WTC11 (cell line): Measurements from ENCODE around the gene GGCX. TPM values are rescaled to one million over a fixed set of nuclear protein-coding genes. Genes with fewer than 3 reads are reported as not detected.

Experiments
- ATAC-seq: fragments of 200-7000 bp; cut with Tn5 transposase; 2 replicates; pipeline ENCODE4 v1.10.0; 2021; ENCODE audit warnings: mild to moderate bottlenecking, moderate library complexity
- CTCF ChIA-PET: fragments of 300-600 bp; sonication (Branson Sonifier 250); formaldehyde crosslinking; loops from one replicate; lab custom pipeline; 2021; ENCODE audit warnings: antibody characterized with exemption; lab: Charles Lee
- POLR2A ChIA-PET: fragments of 350-600 bp; sonication (Branson Sonifier 250); formaldehyde crosslinking; loops from one replicate; lab custom pipeline; 2021; ENCODE audit warnings: antibody characterized with exemption; lab: Charles Lee
- DNase-seq: peaks from one replicate; pipeline ENCODE4 v3.0.0; 2021; ENCODE audit warnings: low spot score
- H3K27ac Mint-ChIP-seq: 2 replicates; pipeline ENCODE4 v1.8.0; 2021; ENCODE audit warnings: mixed read lengths
- H3K27me3 Mint-ChIP-seq: 2 replicates; pipeline ENCODE4 v1.8.0; 2021; ENCODE audit warnings: low read depth, mild to moderate bottlenecking, moderate library complexity, mixed read lengths
- H3K36me3 Mint-ChIP-seq: 2 replicates; pipeline ENCODE4 v1.8.0; 2021; ENCODE audit warnings: mixed read lengths
- H3K4me1 Mint-ChIP-seq: 2 replicates; pipeline ENCODE4 v1.8.0; 2022; ENCODE audit warnings: mixed read lengths
- H3K4me3 Mint-ChIP-seq: 2 replicates; pipeline ENCODE4 v1.8.0; 2021; ENCODE audit warnings: mild to moderate bottlenecking, moderate library complexity, mixed read lengths
- H3K9me3 Mint-ChIP-seq: 2 replicates; pipeline ENCODE4 v1.8.0; 2021; ENCODE audit warnings: mixed read lengths
- GRHL2 ChIP-seq: fragments of 250-450 bp; sonication (Bioruptor Pico); IDR thresholded peaks from 2 replicates; pipeline ENCODE4 v1.8.0; 2022; ENCODE audit warnings: mild to moderate bottlenecking, moderate library complexity; ENCODE audit not compliant: insufficient replicate concordance, severe bottlenecking
- JAZF1 ChIP-seq: fragments of 250-450 bp; sonication (Bioruptor Pico); IDR thresholded peaks from 2 replicates; pipeline ENCODE4 v1.9.0; 2021; ENCODE audit warnings: moderate library complexity, mild to moderate bottlenecking, inconsistent platforms
- MXD4 ChIP-seq: fragments of 250-450 bp; sonication (Bioruptor Pico); IDR thresholded peaks from 2 replicates; pipeline ENCODE4 v1.8.0; 2021; ENCODE audit warnings: mild to moderate bottlenecking, moderate library complexity, borderline replicate concordance
- NR1H2 ChIP-seq: sonication (generic); formaldehyde crosslinking; IDR thresholded peaks from 2 replicates; pipeline ENCODE4 v1.9.0; 2021; ENCODE audit warnings: mild to moderate bottlenecking, moderate library complexity, missing genetic modification reagents
- PRRX2 ChIP-seq: fragments of 250-450 bp; sonication (Bioruptor Pico); IDR thresholded peaks from 2 replicates; pipeline ENCODE4 v1.8.0; 2021; ENCODE audit warnings: mild to moderate bottlenecking
- RELA ChIP-seq: sonication (generic); formaldehyde crosslinking; IDR thresholded peaks from 2 replicates; pipeline ENCODE4 v1.8.1; 2022; ENCODE audit warnings: missing genetic modification reagents, mild to moderate bottlenecking, borderline replicate concordance
- RORB ChIP-seq: fragments of 250-450 bp; sonication (Bioruptor Pico); IDR thresholded peaks from 2 replicates; pipeline ENCODE4 v1.9.0; 2021; ENCODE audit warnings: mild to moderate bottlenecking
- SMAD3 ChIP-seq: sonication (generic); formaldehyde crosslinking; IDR thresholded peaks from 2 replicates; pipeline ENCODE4 v1.8.0; 2022; ENCODE audit warnings: missing genetic modification reagents, mild to moderate bottlenecking, borderline replicate concordance
- SOX15 ChIP-seq: fragments of 250-450 bp; sonication (Bioruptor Pico); IDR thresholded peaks from 2 replicates; pipeline ENCODE4 v1.9.0; 2021; ENCODE audit warnings: mild to moderate bottlenecking
- ZNF121 ChIP-seq: sonication (generic); formaldehyde crosslinking; IDR thresholded peaks from 2 replicates; pipeline ENCODE4 v1.8.0; 2023; ENCODE audit warnings: missing genetic modification reagents
- ZNF423 ChIP-seq: fragments of 250-450 bp; sonication (Bioruptor Pico); IDR thresholded peaks from 2 replicates; pipeline ENCODE4 v2.1.2; 2022; ENCODE audit warnings: mild to moderate bottlenecking, moderate library complexity
- total RNA-seq: library from RNA; stranded (reverse); gene quantifications from 3 replicates; pipeline ENCODE4 v1.2.3, GENCODE V29; 2021
- TF ChIP-seq, protein P1 (sequence below): sonication (generic); formaldehyde crosslinking; IDR thresholded peaks from 2 replicates; pipeline ENCODE4 v1.8.0; 2022; ENCODE audit warnings: mild to moderate bottlenecking, missing genetic modification reagents
- TF ChIP-seq, protein P2 (sequence below): sonication (generic); formaldehyde crosslinking; conservative IDR thresholded peaks from 2 replicates; pipeline ENCODE4 v1.8.1; 2023; ENCODE audit warnings: mild to moderate bottlenecking, low read depth, missing genetic modification reagents, moderate library complexity
- TF ChIP-seq, protein P3 (sequence below): sonication (generic); formaldehyde crosslinking; IDR thresholded peaks from 2 replicates; pipeline ENCODE4 v1.8.1; 2022; ENCODE audit warnings: mild to moderate bottlenecking, missing genetic modification reagents, moderate library complexity, borderline replicate concordance
- TF ChIP-seq, protein P4 (sequence below): sonication (generic); formaldehyde crosslinking; IDR thresholded peaks from 2 replicates; pipeline ENCODE4 v1.8.0; 2022; ENCODE audit warnings: mild to moderate bottlenecking, missing genetic modification reagents
- TF ChIP-seq, protein P5 (sequence below): sonication (generic); formaldehyde crosslinking; IDR thresholded peaks from 2 replicates; pipeline ENCODE4 v1.8.1; 2023; ENCODE audit warnings: mild to moderate bottlenecking, missing genetic modification reagents, moderate library complexity
- TF ChIP-seq, protein P6 (sequence below): sonication (generic); formaldehyde crosslinking; IDR thresholded peaks from 2 replicates; pipeline ENCODE4 v1.8.1; 2022; ENCODE audit warnings: low read depth, mild to moderate bottlenecking, moderate library complexity, missing genetic modification reagents, borderline replicate concordance
- TF ChIP-seq, protein P7 (sequence below): fragments of 250-450 bp; sonication (Bioruptor Pico); IDR thresholded peaks from 2 replicates; pipeline ENCODE4 v1.9.0; 2021; ENCODE audit warnings: mild to moderate bottlenecking
- TF ChIP-seq, protein P8 (sequence below): sonication (generic); formaldehyde crosslinking; IDR thresholded peaks from 2 replicates; pipeline ENCODE4 v1.8.1; 2022; ENCODE audit warnings: low read depth, missing genetic modification reagents, borderline replicate concordance
- TF ChIP-seq, protein P9 (sequence below): sonication (generic); formaldehyde crosslinking; IDR thresholded peaks from 2 replicates; pipeline ENCODE4 v1.8.1; 2023; ENCODE audit warnings: mild to moderate bottlenecking, moderate library complexity, missing genetic modification reagents

The GGCX gene
- total RNA-seq, 1 experiment from 2014 or later: 40.9 TPM

DNA sequence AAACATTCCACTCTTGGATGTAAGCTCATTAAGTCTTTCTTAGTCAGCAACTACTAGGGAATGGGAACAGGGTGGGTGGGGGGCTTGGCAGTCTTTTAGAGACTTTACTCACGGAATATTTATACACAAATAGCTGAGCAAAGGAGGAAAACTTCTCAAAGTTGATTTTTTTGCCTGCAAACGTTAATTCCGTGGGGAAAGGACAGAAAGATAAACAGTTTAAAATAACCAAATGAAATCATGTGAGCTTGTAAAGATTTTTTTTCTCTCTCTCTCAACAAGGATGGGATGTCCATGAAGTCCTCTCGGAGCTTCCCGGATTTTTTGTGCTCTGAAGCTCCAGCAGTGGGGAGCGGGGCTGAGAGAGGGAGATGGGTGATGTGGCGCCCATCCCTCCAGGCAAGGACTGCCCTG is 54.5 kb downstream of the GGCX start (continued):
- TF ChIP-seq, protein P1, sequence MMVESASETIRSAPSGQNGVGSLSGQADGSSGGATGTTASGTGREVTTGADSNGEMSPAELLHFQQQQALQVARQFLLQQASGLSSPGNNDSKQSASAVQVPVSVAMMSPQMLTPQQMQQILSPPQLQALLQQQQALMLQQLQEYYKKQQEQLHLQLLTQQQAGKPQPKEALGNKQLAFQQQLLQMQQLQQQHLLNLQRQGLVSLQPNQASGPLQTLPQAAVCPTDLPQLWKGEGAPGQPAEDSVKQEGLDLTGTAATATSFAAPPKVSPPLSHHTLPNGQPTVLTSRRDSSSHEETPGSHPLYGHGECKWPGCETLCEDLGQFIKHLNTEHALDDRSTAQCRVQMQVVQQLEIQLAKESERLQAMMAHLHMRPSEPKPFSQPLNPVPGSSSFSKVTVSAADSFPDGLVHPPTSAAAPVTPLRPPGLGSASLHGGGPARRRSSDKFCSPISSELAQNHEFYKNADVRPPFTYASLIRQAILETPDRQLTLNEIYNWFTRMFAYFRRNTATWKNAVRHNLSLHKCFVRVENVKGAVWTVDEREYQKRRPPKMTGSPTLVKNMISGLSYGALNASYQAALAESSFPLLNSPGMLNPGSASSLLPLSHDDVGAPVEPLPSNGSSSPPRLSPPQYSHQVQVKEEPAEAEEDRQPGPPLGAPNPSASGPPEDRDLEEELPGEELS (CRISPR knock-in tag): no peak
- TF ChIP-seq ZNF423 (CRISPR knock-in tag): no peak
- TF ChIP-seq ZNF121: no peak
- TF ChIP-seq, protein P2, sequence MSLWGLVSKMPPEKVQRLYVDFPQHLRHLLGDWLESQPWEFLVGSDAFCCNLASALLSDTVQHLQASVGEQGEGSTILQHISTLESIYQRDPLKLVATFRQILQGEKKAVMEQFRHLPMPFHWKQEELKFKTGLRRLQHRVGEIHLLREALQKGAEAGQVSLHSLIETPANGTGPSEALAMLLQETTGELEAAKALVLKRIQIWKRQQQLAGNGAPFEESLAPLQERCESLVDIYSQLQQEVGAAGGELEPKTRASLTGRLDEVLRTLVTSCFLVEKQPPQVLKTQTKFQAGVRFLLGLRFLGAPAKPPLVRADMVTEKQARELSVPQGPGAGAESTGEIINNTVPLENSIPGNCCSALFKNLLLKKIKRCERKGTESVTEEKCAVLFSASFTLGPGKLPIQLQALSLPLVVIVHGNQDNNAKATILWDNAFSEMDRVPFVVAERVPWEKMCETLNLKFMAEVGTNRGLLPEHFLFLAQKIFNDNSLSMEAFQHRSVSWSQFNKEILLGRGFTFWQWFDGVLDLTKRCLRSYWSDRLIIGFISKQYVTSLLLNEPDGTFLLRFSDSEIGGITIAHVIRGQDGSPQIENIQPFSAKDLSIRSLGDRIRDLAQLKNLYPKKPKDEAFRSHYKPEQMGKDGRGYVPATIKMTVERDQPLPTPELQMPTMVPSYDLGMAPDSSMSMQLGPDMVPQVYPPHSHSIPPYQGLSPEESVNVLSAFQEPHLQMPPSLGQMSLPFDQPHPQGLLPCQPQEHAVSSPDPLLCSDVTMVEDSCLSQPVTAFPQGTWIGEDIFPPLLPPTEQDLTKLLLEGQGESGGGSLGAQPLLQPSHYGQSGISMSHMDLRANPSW: no peak
- TF ChIP-seq PRRX2 (CRISPR knock-in tag): no peak
- no peak for TF ChIP-seq JAZF1 (CRISPR knock-in tag)
- TF ChIP-seq, protein P3, sequence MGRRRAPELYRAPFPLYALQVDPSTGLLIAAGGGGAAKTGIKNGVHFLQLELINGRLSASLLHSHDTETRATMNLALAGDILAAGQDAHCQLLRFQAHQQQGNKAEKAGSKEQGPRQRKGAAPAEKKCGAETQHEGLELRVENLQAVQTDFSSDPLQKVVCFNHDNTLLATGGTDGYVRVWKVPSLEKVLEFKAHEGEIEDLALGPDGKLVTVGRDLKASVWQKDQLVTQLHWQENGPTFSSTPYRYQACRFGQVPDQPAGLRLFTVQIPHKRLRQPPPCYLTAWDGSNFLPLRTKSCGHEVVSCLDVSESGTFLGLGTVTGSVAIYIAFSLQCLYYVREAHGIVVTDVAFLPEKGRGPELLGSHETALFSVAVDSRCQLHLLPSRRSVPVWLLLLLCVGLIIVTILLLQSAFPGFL (CRISPR knock-in tag): no peak
- no peak for TF ChIP-seq SOX15 (CRISPR knock-in tag)
- TF ChIP-seq RORB (CRISPR knock-in tag): no peak
- TF ChIP-seq RELA: no peak
- TF ChIP-seq, protein P4, sequence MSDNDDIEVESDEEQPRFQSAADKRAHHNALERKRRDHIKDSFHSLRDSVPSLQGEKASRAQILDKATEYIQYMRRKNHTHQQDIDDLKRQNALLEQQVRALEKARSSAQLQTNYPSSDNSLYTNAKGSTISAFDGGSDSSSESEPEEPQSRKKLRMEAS (CRISPR knock-in tag): no peak
- TF ChIP-seq MXD4 (CRISPR knock-in tag): no peak
- TF ChIP-seq, all 79 proteins: peak for 0

DNA sequence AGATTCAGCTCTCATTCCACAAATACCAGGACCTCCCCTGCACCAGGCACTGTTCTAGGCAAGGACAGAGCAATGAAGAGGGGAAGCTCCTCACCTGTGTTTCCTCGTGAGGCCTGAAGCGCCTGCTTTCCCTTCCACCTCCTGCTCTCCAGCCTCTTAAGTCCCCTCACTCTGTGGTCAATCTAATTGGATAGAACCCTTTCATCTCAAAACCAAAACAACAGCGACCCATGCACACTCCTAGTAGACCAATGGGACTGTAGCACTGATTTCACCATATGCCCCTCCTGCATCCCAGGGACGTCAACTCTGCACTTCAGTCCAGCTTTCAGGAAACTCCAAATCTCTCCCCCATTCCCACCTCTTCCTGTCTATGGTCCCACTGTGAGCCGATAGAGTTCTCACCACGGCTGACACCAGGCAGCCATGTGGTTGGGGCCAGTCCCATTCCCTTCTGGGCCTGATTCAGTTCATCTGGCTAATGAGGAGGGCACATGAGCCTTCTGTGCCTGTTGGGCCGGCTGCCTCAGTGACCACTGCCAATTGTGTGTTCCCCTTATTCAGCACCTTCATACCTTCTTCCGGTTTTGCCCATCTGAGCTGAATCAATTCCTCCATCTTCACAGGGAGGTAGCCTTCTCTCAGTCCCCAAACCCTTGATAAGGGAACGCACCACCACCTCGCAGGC is 55.6 kb downstream of the GGCX start:
- no peaks in the 10 kb centered on the region; the same call in 1 of the 2 replicates for H3K4me1 Mint-ChIP-seq
- no peaks in the 10 kb centered on the region for H3K36me3 Mint-ChIP-seq
- ChIA-PET CTCF (interaction anchor here (0.7 to 1.6 kb wide), 2 partner anchors 83 to 86 kb away, joined by 4 to 8 read pairs; no protein-coding TSS in a partner anchor), POLR2A (interaction anchor here (1.0 kb wide), 1 partner anchor 19 kb away, joined by 3 read pairs; no protein-coding TSS in a partner anchor)
- H3K27me3 Mint-ChIP-seq: no peaks in the 10 kb centered on the region
- DNase-seq (no peak), ATAC-seq (no peak)
- no peak overlapping the region for H3K4me3 Mint-ChIP-seq
- H3K9me3 Mint-ChIP-seq: peaks cover 4% of the 10 kb centered on the region
- no peak overlapping the region for H3K27ac Mint-ChIP-seq
- TF ChIP-seq, protein P5, sequence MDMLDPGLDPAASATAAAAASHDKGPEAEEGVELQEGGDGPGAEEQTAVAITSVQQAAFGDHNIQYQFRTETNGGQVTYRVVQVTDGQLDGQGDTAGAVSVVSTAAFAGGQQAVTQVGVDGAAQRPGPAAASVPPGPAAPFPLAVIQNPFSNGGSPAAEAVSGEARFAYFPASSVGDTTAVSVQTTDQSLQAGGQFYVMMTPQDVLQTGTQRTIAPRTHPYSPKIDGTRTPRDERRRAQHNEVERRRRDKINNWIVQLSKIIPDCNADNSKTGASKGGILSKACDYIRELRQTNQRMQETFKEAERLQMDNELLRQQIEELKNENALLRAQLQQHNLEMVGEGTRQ (CRISPR knock-in tag): no peak
- TF ChIP-seq SMAD3 (CRISPR knock-in tag): no peak
- TF ChIP-seq, protein P6, sequence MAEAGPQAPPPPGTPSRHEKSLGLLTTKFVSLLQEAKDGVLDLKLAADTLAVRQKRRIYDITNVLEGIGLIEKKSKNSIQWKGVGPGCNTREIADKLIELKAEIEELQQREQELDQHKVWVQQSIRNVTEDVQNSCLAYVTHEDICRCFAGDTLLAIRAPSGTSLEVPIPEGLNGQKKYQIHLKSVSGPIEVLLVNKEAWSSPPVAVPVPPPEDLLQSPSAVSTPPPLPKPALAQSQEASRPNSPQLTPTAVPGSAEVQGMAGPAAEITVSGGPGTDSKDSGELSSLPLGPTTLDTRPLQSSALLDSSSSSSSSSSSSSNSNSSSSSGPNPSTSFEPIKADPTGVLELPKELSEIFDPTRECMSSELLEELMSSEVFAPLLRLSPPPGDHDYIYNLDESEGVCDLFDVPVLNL (CRISPR knock-in tag): no peak
- TF ChIP-seq, protein P7, sequence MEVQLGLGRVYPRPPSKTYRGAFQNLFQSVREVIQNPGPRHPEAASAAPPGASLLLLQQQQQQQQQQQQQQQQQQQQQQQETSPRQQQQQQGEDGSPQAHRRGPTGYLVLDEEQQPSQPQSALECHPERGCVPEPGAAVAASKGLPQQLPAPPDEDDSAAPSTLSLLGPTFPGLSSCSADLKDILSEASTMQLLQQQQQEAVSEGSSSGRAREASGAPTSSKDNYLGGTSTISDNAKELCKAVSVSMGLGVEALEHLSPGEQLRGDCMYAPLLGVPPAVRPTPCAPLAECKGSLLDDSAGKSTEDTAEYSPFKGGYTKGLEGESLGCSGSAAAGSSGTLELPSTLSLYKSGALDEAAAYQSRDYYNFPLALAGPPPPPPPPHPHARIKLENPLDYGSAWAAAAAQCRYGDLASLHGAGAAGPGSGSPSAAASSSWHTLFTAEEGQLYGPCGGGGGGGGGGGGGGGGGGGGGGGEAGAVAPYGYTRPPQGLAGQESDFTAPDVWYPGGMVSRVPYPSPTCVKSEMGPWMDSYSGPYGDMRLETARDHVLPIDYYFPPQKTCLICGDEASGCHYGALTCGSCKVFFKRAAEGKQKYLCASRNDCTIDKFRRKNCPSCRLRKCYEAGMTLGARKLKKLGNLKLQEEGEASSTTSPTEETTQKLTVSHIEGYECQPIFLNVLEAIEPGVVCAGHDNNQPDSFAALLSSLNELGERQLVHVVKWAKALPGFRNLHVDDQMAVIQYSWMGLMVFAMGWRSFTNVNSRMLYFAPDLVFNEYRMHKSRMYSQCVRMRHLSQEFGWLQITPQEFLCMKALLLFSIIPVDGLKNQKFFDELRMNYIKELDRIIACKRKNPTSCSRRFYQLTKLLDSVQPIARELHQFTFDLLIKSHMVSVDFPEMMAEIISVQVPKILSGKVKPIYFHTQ: no peak
- TF ChIP-seq, protein P8, sequence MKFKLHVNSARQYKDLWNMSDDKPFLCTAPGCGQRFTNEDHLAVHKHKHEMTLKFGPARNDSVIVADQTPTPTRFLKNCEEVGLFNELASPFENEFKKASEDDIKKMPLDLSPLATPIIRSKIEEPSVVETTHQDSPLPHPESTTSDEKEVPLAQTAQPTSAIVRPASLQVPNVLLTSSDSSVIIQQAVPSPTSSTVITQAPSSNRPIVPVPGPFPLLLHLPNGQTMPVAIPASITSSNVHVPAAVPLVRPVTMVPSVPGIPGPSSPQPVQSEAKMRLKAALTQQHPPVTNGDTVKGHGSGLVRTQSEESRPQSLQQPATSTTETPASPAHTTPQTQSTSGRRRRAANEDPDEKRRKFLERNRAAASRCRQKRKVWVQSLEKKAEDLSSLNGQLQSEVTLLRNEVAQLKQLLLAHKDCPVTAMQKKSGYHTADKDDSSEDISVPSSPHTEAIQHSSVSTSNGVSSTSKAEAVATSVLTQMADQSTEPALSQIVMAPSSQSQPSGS (CRISPR knock-in tag): no peak
- no peak for TF ChIP-seq NR1H2 (CRISPR knock-in tag)
- TF ChIP-seq GRHL2: no peak
- TF ChIP-seq, protein P9, sequence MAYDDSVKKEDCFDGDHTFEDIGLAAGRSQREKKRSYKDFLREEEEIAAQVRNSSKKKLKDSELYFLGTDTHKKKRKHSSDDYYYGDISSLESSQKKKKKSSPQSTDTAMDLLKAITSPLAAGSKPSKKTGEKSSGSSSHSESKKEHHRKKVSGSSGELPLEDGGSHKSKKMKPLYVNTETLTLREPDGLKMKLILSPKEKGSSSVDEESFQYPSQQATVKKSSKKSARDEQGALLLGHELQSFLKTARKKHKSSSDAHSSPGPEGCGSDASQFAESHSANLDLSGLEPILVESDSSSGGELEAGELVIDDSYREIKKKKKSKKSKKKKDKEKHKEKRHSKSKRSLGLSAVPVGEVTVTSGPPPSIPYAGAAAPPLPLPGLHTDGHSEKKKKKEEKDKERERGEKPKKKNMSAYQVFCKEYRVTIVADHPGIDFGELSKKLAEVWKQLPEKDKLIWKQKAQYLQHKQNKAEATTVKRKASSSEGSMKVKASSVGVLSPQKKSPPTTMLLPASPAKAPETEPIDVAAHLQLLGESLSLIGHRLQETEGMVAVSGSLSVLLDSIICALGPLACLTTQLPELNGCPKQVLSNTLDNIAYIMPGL (CRISPR knock-in tag): no peak
